ENCODE measurements around the gene NOG.

The NOG gene

GRCh38 chr17:56597495-56597990, 4.0 kb downstream of the NOG start:
- no peak for TF ChIP-seq CTCF (IDR thresholded peaks at IDR 0.05; ENCODE audit: insufficient read depth, missing control alignments)
- no peak for DNase-seq (ENCODE audit: insufficient read length, low spot score)
- no peak for FAIRE-seq

DNA sequence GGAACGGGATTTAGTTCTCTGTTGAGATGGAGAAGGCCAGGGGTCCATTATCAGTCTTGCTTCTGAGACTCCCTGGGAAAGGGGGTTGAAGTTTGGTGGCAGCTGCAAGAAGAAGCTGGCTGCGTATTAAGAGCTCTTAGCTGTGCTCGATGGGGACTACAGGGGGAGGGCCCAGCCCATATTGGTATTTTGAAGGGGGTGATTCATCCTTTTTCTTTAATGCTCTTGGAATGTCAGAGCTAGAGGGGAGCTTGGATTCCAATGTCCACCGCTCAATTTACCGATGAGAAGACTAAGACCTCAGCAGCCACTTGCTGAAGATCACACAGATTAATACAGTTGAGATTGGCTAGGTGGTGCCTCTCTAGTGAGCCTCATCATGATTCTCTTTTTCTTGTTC, 5.0 kb downstream of the NOG start:
- DNase-seq (ENCODE audit: insufficient read length, low spot score) (no peak), FAIRE-seq (no peak)
- no peak for TF ChIP-seq CTCF (IDR thresholded peaks at IDR 0.05; ENCODE audit: insufficient read depth, missing control alignments)

DNA sequence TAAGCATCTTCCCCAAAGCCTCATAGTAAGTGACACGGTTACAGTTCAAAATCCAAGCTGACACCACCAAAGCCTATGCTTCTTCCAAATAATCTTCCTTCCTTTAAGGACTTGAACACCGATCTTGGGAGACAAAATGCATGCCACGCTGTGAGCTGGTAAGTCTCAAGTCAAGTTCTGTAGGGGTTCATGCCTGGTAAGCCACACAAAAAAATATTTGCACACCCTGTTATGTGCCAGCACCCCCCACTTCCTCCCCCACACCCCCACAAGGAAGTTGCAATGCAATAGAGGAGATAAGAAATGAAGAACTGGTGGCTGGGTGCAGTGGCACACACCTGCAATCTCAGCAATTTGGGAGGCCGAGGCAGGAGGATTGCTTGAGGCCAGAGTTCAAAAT, 5.6 kb downstream of the NOG start:
- no peak for DNase-seq (ENCODE audit: insufficient read length, low spot score)
- FAIRE-seq: no peak
- TF ChIP-seq CTCF (IDR thresholded peaks at IDR 0.05; ENCODE audit: insufficient read depth, missing control alignments): no peak

- no peak for DNase-seq (ENCODE audit: insufficient read length, low spot score)
- no peak for FAIRE-seq
- no peak for TF ChIP-seq CTCF (IDR thresholded peaks at IDR 0.05; ENCODE audit: insufficient read depth, missing control alignments)
Observed at GRCh38 chr17:56599566-56599965, 6.1 kb downstream of the NOG start.

- FAIRE-seq (no peak), DNase-seq (ENCODE audit: insufficient read length, low spot score) (no peak)
- no peak for TF ChIP-seq CTCF (IDR thresholded peaks at IDR 0.05; ENCODE audit: insufficient read depth, missing control alignments)
Observed at GRCh38 chr17:56600256-56600655, 6.8 kb downstream of the NOG start.

DNA sequence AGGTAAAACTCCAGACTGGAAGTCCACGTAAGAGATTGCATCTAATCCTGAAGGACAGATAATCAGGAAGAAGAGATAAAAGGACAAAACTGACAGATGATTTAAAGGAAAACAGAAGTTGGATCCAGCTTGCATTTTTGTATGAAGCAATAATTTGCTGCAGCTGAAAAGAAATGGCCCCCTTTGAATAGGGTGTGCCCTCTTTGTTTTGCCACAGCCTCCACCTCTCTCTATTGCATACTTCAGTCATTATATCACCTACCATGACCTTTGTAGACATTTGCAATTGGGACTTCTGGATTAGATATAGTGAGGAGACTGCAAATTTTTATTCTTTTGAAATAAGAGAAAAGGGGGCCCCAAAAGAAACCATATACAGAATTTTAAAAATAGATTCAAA, 8.1 kb downstream of the NOG start:
- no peak for DNase-seq (ENCODE audit: insufficient read length, low spot score)
- FAIRE-seq: no peak
- no peak for TF ChIP-seq CTCF (IDR thresholded peaks at IDR 0.05; ENCODE audit: insufficient read depth, missing control alignments)

- no peak for DNase-seq (ENCODE audit: insufficient read length, low spot score)
- FAIRE-seq: no peak
- TF ChIP-seq CTCF (IDR thresholded peaks at IDR 0.05; ENCODE audit: insufficient read depth, missing control alignments): no peak
Observed at GRCh38 chr17:56602292-56603130, 9.0 kb downstream of the NOG start.
